Measurements from ENCODE around the gene ADIPOQ.
"Not testable (repeated sequence)": the region's sequence is repeated elsewhere in the genome, so short reads cannot be mapped to it uniquely, and the experiment has no call there.

Gene ADIPOQ

DNA sequence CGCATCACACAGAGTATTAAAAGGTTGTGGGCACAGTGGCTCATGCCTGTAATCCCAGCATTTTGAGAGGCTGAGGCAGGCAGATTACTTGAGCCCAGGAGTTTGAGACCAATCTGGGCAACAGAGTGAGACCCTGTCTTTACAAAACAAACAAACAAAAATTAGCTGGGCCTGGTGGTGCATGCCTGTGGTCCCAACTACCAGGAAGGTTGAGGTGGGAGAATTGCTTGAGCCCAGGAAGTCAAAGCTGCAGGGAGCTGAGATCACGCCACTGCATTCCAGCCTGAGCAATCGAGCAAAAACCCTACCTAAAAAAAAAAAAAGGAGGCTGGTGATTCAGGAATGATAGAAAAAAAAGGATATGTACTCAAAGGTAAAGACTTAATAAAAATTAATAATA, 59.6 kb downstream of the ADIPOQ start:
- no peak for DNase-seq (ENCODE audit: low read depth in 2 of 2)

- no peak for DNase-seq (ENCODE audit: low read depth in 2 of 2)
Measured at GRCh38 chr3:186902713-186903112, 60.2 kb downstream of the ADIPOQ start.

GRCh38 chr3:186903676-186904075, 61.2 kb downstream of the ADIPOQ start:
- DNase-seq (ENCODE audit: low read depth in 2 of 2) = not testable (repeated sequence)

DNA sequence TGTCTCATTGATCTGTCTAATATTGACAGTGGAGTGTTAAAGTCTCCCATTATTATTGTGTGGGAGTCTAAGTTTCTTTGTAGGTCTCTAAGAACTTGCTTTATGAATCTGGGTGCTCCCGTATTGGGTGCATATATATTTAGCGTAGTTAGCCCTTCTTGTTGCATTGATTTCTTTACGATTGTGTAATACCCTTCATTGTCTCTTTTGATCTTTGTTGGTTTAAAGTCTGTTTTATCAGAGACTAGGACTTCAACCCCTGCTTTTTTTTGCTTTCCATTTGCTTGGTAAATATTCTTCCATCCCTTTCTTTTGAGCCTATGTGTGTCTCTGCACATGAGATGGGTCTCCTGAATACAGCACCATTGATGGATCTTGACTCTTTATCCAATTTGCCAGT, 64.6 kb downstream of the ADIPOQ start:
- DNase-seq (ENCODE audit: low read depth in 2 of 2) = not testable (repeated sequence)
